ENCODE measurements around the gene RCL1. TPM values are rescaled to one million over a fixed set of nuclear protein-coding genes. Genes with fewer than 3 reads are reported as not detected.
A peak's percentile ranks its signal among the peaks of the same experiment; 100 is the strongest.

Gene RCL1
- polyA plus RNA-seq, 2 of the 4 experiments (the other 2 are of a cell fraction), result 25.5 to 27.5 TPM

DNA sequence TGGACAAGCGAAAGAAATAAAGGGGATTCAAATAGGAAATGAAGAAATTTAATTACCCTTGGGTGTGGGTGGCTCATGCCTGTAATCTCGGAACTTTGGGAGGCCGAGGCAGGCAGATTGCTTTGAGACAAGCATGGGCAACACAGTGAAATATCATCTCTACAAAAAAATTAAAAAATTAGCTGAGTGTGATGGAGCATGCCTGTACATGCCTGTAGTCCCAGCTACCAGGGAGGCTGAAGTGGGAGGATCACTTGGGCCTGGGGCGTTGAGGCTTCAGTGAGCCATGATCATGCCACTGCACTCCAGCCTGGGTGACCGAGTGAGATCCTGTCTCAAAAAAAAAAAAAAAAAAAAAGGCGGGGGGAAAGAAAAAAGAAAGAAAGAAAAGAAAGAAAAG lies 4.0 kb upstream of the RCL1 start:
- ChIA-PET POLR2A (no interaction called here), CTCF (interaction anchor here (0.7 to 2.6 kb wide), 3 partner anchors 21 to 199 kb away, joined by 3 to 8 read pairs (median 4); no protein-coding TSS in a partner anchor)
- WGBS (ENCODE audit: missing lambda C conversion rate), result 66% methylated on average over 6 of the region's 6 CpGs
- TF ChIP-seq TP53 (CRISPR knock-in tag; IDR thresholded peaks at IDR 0.05), result no peak
- no peak for TF ChIP-seq MAFK (IDR thresholded peaks at IDR 0.05; ENCODE audit: partially characterized antibody)
- TF ChIP-seq, protein P1, sequence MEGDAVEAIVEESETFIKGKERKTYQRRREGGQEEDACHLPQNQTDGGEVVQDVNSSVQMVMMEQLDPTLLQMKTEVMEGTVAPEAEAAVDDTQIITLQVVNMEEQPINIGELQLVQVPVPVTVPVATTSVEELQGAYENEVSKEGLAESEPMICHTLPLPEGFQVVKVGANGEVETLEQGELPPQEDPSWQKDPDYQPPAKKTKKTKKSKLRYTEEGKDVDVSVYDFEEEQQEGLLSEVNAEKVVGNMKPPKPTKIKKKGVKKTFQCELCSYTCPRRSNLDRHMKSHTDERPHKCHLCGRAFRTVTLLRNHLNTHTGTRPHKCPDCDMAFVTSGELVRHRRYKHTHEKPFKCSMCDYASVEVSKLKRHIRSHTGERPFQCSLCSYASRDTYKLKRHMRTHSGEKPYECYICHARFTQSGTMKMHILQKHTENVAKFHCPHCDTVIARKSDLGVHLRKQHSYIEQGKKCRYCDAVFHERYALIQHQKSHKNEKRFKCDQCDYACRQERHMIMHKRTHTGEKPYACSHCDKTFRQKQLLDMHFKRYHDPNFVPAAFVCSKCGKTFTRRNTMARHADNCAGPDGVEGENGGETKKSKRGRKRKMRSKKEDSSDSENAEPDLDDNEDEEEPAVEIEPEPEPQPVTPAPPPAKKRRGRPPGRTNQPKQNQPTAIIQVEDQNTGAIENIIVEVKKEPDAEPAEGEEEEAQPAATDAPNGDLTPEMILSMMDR (IDR thresholded peaks at IDR 0.05), result no peak
- no peak for TF ChIP-seq EP300 (IDR thresholded peaks at IDR 0.05)
- TF ChIP-seq ZFP36 (IDR thresholded peaks at IDR 0.05; ENCODE audit: borderline replicate concordance, partially characterized antibody), result no peak
- ATAC-seq, result no peak
- Histone ChIP-seq H3K9me3 (no peaks in the 10 kb centered on the region), H3K27ac (no peak overlapping the region), H3K4me1 (no peaks in the 10 kb centered on the region), H3K4me3 (no peak overlapping the region), H3K4me2 (no peak overlapping the region)
- FAIRE-seq, result no peak
- DNase-seq (ENCODE audit: low read depth in 1 of 2, low spot score in 1 of 2), result no peak

GRCh38 chr9:4792054-4792571 lies 631 bp upstream of the RCL1 start:
- ATAC-seq (peak; percentile 74 to 83), DNase-seq (ENCODE audit: low read depth in 1 of 2, low spot score in 1 of 2) (peak in 1 of 2 experiments; percentile 18), FAIRE-seq (no peak)
- POLR2A ChIA-PET, result interaction anchor here (0.6 to 1.4 kb wide), 10 partner anchors 9 to 1380 kb away, joined by 3 to 7 read pairs (median 3); partner anchors contain the start of genes AK3, JAK2 and PLGRKT
- CTCF ChIA-PET, result interaction anchor here (1.0 to 2.8 kb wide), 11 partner anchors 9 to 195 kb away, joined by 3 to 10 read pairs (median 4); partner anchors contain the start of gene JAK2
- Histone ChIP-seq H3K4me3 (peak overlapping the region; percentile 52), H3K9me3 (no peaks in the 10 kb centered on the region), H3K27ac (peak overlapping the region; percentile 53 to 70), H3K4me1 (peaks cover 5% of the 10 kb centered on the region; the same call in 1 of the 3 replicates), H3K4me2 (peak overlapping the region; percentile 97)
- 3% methylated on average over 23 of the region's 23 CpGs for WGBS (ENCODE audit: missing lambda C conversion rate)
- TF ChIP-seq MAFK (IDR thresholded peaks at IDR 0.05; ENCODE audit: partially characterized antibody), result no peak
- no peak for TF ChIP-seq ZC3H11A (IDR thresholded peaks at IDR 0.05)
- no peak for TF ChIP-seq FOSL2 (IDR thresholded peaks at IDR 0.05)
- TF ChIP-seq FOSL2 (CRISPR knock-in tag; IDR thresholded peaks at IDR 0.05), result no peak
- no peak for TF ChIP-seq CBX2 (IDR thresholded peaks at IDR 0.05; ENCODE audit: borderline replicate concordance, low read depth)
- TF ChIP-seq ESRRA (IDR thresholded peaks at IDR 0.05; ENCODE audit: borderline replicate concordance, low read length), result no peak
- TF ChIP-seq, protein P2, sequence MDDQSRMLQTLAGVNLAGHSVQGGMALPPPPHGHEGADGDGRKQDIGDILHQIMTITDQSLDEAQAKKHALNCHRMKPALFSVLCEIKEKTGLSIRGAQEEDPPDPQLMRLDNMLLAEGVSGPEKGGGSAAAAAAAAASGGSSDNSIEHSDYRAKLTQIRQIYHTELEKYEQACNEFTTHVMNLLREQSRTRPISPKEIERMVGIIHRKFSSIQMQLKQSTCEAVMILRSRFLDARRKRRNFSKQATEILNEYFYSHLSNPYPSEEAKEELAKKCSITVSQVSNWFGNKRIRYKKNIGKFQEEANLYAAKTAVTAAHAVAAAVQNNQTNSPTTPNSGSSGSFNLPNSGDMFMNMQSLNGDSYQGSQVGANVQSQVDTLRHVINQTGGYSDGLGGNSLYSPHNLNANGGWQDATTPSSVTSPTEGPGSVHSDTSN (IDR thresholded peaks at IDR 0.05), result no peak
- no peak for TF ChIP-seq KDM5A (IDR thresholded peaks at IDR 0.05)
- no peak for TF ChIP-seq RFX5 (IDR thresholded peaks at IDR 0.05)
- no peak for TF ChIP-seq EHF (CRISPR knock-in tag; IDR thresholded peaks at IDR 0.05)
- TF ChIP-seq, protein P3, sequence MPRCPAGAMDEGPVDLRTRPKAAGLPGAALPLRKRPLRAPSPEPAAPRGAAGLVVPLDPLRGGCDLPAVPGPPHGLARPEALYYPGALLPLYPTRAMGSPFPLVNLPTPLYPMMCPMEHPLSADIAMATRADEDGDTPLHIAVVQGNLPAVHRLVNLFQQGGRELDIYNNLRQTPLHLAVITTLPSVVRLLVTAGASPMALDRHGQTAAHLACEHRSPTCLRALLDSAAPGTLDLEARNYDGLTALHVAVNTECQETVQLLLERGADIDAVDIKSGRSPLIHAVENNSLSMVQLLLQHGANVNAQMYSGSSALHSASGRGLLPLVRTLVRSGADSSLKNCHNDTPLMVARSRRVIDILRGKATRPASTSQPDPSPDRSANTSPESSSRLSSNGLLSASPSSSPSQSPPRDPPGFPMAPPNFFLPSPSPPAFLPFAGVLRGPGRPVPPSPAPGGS (IDR thresholded peaks at IDR 0.05), result no peak
- no peak for TF ChIP-seq BHLHE40 (IDR thresholded peaks at IDR 0.05; ENCODE audit: low read depth, low read length)
- no peak for TF ChIP-seq POLR2AphosphoS2 (conservative IDR thresholded peaks at IDR 0.05; ENCODE audit: low read length)
- no peak for TF ChIP-seq CBX8 (IDR thresholded peaks at IDR 0.05)
- TF ChIP-seq FOSB (CRISPR knock-in tag; IDR thresholded peaks at IDR 0.05), result no peak
- TF ChIP-seq HOXB13 (CRISPR knock-in tag; IDR thresholded peaks at IDR 0.05; ENCODE audit: low read depth), result no peak
- TF ChIP-seq CEBPB (IDR thresholded peaks at IDR 0.05), result no peak
- no peak for TF ChIP-seq POLR2A (IDR thresholded peaks at IDR 0.05; ENCODE audit: low read length)
- no peak for TF ChIP-seq REST (IDR thresholded peaks at IDR 0.05)
